Right lobe of liver (tissue), 6 donors: Measurements from ENCODE around the gene GGTA1. TPM values are rescaled to one million over a fixed set of nuclear protein-coding genes. Genes with fewer than 3 reads are reported as not detected.

Source experiments
- ATAC-seq, 4 donors: fragments of 200-7000 bp; cut with Tn5 transposase; one replicate each; pipeline ENCODE4 v1.9.1; 2020; ENCODE audit warnings: mild to moderate bottlenecking in 4 of 4, moderate library complexity in 4 of 4
- DNase-seq, 3 donors: peaks; one replicate each; pipeline ENCODE4 v3.0.0-alpha.2; 2020
- H3K27ac ChIP-seq, 3 donors: fragments of 200-600 bp; one replicate each; pipeline ENCODE4 v1.8.0; 2022
- H3K27me3 ChIP-seq, 2 donors: fragments of 200-600 bp; one replicate each; pipeline ENCODE4 v1.8.0; 2022
- H3K36me3 ChIP-seq, 4 donors: fragments of 200-600 bp; sonication (generic) in 1 of 4; one replicate each; pipeline versions ENCODE4 v1.5.1 to v1.8.0; 2017 to 2022; ENCODE audit warnings: control low read depth in 1 of 4
- H3K4me1 ChIP-seq, 4 donors: fragments of 200-600 bp; sonication (generic) in 1 of 4; one replicate each; pipeline versions ENCODE4 v1.5.1 to v1.8.0; 2017 to 2022; ENCODE audit warnings: control low read depth in 1 of 4
- H3K4me3 ChIP-seq, 3 donors: fragments of 200-600 bp; one replicate each; pipeline ENCODE4 v1.8.0; 2022
- H3K9me3 ChIP-seq, 4 donors: fragments of 200-600 bp; sonication (generic) in 1 of 4; one replicate each; pipeline versions ENCODE4 v1.5.1 to v1.8.0; 2017 to 2022; ENCODE audit warnings: control low read depth in 1 of 4
- POLR2A ChIP-seq: fragments of 450-650 bp; IDR thresholded peaks from one replicate; pipeline ENCODE4 v1.6.1; 2017; ENCODE audit warnings: antibody characterized with exemption, mild to moderate bottlenecking
- WGBS: methylation state at CpG from one replicate; pipeline ENCODE4 v1.1.6; 2018; ENCODE audit warnings: low coverage, low lambda C conversion rate; ENCODE audit not compliant: insufficient coverage; ENCODE audit errors: missing lambda C conversion rate; 5-methylcytosine and 5-hydroxymethylcytosine counted together
- intact Hi-C, 2 donors: fragments of 100-400 bp; cut with DNase I; formaldehyde crosslinking; loops; one replicate each; pipeline versions ENCODE4 v1.11.2 to v1.14.1; 2022
- total RNA-seq, 6 experiments: library from RNA; depleted of rRNA in 2 of 6; stranded (reverse); fragments of >200 nt in 2 of 6; fragmentation: NEBNext Ultra II Directional in 3 of 6; extraction: Animal tissue kit (Norgen Biotek cat#: 25700) in 3 of 6; gene quantifications; one replicate each; pipeline versions ENCODE4 v1.1.0 to v1.2.4, GENCODE V29; 2016 to 2023
- TF ChIP-seq, protein P1 (sequence below), 4 donors: fragments of 200-600 bp in 3 of 4; fragments of 450-650 bp in 1 of 4; IDR thresholded peaks; one replicate each; pipeline versions ENCODE4 v1.5.1 to v1.8.0; 2016 to 2022; ENCODE audit warnings: antibody characterized with exemption in 4 of 4, mild to moderate bottlenecking in 2 of 4
- donor health status: DM: no; HTN: yes; CAD: no.
- donor health status: DM: no; HTN: no; CAD: no.
- donor health status: DM: no; HTN: no; CAD: no.
- donor health status: DM: no; HTN: yes; CAD: no.
- donor health status: DM: no; HTN: yes; CAD: no.

Gene GGTA1
- total RNA-seq, 6 experiments from 2014 or later: 0.43 to 3.5 (median 1.5) TPM

DNA sequence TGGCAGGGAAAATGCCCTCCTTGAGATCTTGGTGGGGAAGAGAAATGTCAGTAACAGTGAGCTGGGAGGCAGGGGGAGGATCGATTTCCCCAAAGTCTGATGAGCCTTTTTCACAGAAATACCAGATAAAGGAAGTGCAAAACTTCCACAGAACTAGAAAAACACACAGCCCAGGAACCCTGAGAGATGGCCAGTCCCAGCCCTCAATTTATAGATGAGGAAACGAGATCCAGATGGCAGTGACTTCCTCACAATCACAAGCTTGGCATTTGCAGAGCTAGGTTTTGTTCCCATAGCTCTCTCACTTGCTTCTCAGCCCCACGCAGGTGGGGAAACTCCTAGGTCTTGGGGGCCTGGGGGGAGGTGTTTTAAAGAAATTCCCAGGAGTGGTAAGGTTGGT is 3.8 kb upstream of the GGTA1 start:
- no peaks in the 10 kb centered on the region for H3K36me3 ChIP-seq
- ATAC-seq (peak in 2 of 4 donors; percentile 6 to 8), DNase-seq (no peak)
- WGBS: 41% methylated on average over 3 of the region's 3 CpGs
- H3K27ac ChIP-seq: no peak overlapping the region
- no peaks in the 10 kb centered on the region for H3K9me3 ChIP-seq
- H3K4me3 ChIP-seq: no peak overlapping the region
- intact Hi-C loops: no loop called here
- H3K27me3 ChIP-seq: peaks cover 0 to 5% of the 10 kb centered on the region in 2 donors
- peaks cover 0 to 17% (median under 1%) of the 10 kb centered on the region in 4 donors for H3K4me1 ChIP-seq
- TF ChIP-seq, protein P1, sequence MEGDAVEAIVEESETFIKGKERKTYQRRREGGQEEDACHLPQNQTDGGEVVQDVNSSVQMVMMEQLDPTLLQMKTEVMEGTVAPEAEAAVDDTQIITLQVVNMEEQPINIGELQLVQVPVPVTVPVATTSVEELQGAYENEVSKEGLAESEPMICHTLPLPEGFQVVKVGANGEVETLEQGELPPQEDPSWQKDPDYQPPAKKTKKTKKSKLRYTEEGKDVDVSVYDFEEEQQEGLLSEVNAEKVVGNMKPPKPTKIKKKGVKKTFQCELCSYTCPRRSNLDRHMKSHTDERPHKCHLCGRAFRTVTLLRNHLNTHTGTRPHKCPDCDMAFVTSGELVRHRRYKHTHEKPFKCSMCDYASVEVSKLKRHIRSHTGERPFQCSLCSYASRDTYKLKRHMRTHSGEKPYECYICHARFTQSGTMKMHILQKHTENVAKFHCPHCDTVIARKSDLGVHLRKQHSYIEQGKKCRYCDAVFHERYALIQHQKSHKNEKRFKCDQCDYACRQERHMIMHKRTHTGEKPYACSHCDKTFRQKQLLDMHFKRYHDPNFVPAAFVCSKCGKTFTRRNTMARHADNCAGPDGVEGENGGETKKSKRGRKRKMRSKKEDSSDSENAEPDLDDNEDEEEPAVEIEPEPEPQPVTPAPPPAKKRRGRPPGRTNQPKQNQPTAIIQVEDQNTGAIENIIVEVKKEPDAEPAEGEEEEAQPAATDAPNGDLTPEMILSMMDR (IDR thresholded peaks at IDR 0.05): no peak
- TF ChIP-seq POLR2A: no peak

DNA sequence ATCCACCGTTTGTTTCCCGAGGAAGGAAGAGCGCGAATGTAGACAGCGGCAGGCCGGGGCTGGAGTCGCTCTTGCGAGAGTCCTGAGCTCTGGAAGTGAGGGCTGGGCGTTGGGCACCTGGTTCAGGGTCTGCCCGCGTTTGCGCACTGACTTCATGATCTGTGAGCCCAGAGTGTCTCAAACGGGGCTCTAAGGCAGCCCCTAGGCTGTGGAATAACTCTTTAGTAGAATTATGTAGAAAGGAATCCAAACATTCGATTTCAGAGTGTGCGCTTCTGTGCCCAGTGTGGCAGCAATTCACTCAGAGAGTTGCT is 478 bp upstream of the GGTA1 start:
- DNase-seq (no peak), ATAC-seq (no peak)
- Histone ChIP-seq H3K27me3 (peaks cover 0 to 5% of the 10 kb centered on the region in 2 donors), H3K9me3 (no peaks in the 10 kb centered on the region), H3K27ac (peak overlapping the region in 2 of 3 donors; percentile 49 to 79), H3K4me3 (peak overlapping the region; percentile 35 to 54 (median 48)), H3K36me3 (no peaks in the 10 kb centered on the region), H3K4me1 (peaks cover 0 to 21% (median 1%) of the 10 kb centered on the region in 4 donors)
- no peak for TF ChIP-seq POLR2A
- TF ChIP-seq, protein P1 (IDR thresholded peaks at IDR 0.05): no peak
- intact Hi-C loops: no loop called here
- 0% methylated on average over 3 of the region's 15 CpGs for WGBS

DNA sequence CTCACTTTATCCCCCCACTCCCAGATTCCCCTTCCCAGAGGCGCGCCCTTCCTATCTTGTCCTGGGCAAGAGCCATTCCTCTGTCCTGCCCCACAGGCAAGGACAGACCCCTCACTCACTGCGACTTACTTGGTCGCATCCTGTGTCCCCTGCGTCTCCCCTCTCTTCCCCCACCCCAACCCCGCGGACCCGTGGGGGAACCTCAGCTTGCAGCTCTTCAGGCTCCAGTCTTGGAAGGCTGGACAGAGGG is 542 bp downstream of the GGTA1 start:
- TF ChIP-seq, protein P1 (IDR thresholded peaks at IDR 0.05): no peak
- no peak for TF ChIP-seq POLR2A
- Histone ChIP-seq H3K9me3 (no peaks in the 10 kb centered on the region), H3K27me3 (peaks cover 0 to 5% of the 10 kb centered on the region in 2 donors), H3K4me1 (peaks cover 0 to 21% (median 1%) of the 10 kb centered on the region in 4 donors), H3K36me3 (no peaks in the 10 kb centered on the region), H3K4me3 (peak overlapping the region; percentile 35 to 54 (median 48)), H3K27ac (peak overlapping the region; percentile 10 to 79 (median 49))
- ATAC-seq (peak in 2 of 4 donors; percentile 4 to 8), DNase-seq (no peak)
- 6% methylated on average over 8 of the region's 8 CpGs for WGBS
- intact Hi-C loops: no loop called here

DNA sequence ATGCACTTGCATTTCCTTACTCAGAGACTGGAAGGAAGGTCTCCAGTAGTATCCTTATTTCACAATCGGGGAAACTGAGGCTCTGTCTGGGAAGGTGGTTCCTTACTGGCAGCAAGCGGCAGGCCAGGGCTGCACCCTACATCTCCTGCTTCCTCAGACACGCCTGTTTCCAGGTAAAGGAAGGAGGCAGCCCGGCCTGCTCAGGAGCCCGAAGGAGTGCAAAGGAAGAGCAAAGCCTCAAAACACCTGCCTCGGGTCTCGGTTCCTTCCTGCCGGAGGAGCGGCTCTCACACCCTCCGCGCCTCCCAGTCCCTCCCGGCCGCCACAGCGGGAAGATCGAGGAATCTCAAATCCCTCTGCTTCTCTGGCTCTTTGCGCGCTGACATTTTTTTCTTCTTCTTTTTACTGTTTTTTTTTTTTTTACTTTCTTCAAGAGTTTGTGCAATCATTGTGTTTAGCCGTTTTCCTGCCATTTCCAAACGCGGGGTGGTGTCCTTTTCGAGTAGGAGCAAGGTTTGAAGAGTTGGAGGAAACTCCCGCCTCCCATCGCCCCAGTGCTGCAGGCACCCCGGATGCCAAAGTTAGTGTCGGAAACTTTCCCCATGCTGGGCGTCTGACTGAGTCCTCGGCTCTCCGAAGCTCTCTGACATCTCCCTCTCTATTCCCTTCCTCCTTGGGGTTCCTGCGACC is 1.0 kb downstream of the GGTA1 start:
- DNase-seq (peak in 2 of 3 donors; percentile 33 to 52), ATAC-seq (peak; percentile 2 to 18 (median 9))
- no peak for TF ChIP-seq POLR2A
- TF ChIP-seq, protein P1 (IDR thresholded peaks at IDR 0.05): no peak
- no peaks in the 10 kb centered on the region for H3K36me3 ChIP-seq
- 4% methylated on average over 27 of the region's 29 CpGs for WGBS
- peaks cover 0 to 5% of the 10 kb centered on the region in 2 donors for H3K27me3 ChIP-seq
- H3K4me1 ChIP-seq: peaks cover 0 to 21% (median 1%) of the 10 kb centered on the region in 4 donors
- intact Hi-C loops: no loop called here
- peak overlapping the region; percentile 35 to 54 (median 48) for H3K4me3 ChIP-seq
- peak overlapping the region in 2 of 3 donors; percentile 49 to 79 for H3K27ac ChIP-seq
- no peaks in the 10 kb centered on the region for H3K9me3 ChIP-seq
